AG04450 (cell line): Measurements from ENCODE around the gene NTNG1. TPM values are rescaled to one million over a fixed set of nuclear protein-coding genes. Genes with fewer than 3 reads are reported as not detected.

Experiments used
- CTCF ChIA-PET: fragments of 300-600, 350-600 bp; formaldehyde crosslinking; extraction: SDS; loops from one replicate; lab custom pipeline; 2022; ENCODE audit warnings: antibody characterized with exemption, inconsistent platforms; lab: Charles Lee
- POLR2A ChIA-PET: fragments of 350-600 bp; formaldehyde crosslinking; extraction: SDS; loops from one replicate; lab custom pipeline; 2021; ENCODE audit warnings: antibody characterized with exemption, inconsistent platforms; lab: Yijun Ruan, JAX
- DNase-seq: peaks from one replicate; pipeline ENCODE4 v3.0.0-alpha.2; 2011; ENCODE audit warnings: low read depth, low spot score
- H3K27ac ChIP-seq: one replicate; pipeline ENCODE4 v1.5.1; 2012; ENCODE audit warnings: low read depth, low read length, control low read depth
- H3K27me3 ChIP-seq: one replicate; pipeline ENCODE4 v1.6.0; 2012; ENCODE audit warnings: low read length; ENCODE audit not compliant: control insufficient read depth, insufficient read depth
- H3K4me3 ChIP-seq: 2 replicates; pipeline ENCODE4 v1.5.1; 2011; ENCODE audit warnings: mild to moderate bottlenecking, low read depth, low read length, control low read depth
- H3K9me3 ChIP-seq: 2 replicates; pipeline ENCODE4 v1.5.1; 2012; ENCODE audit warnings: low read length; ENCODE audit not compliant: control insufficient read depth, insufficient read depth
- polyA plus RNA-seq: library from polyadenylated mRNA; depleted of rRNA; stranded (reverse); fragments of >200 nt; gene quantifications from 2 replicates; pipeline ENCODE4 v1.2.3, GENCODE V29; 2011
- TF ChIP-seq, protein P1 (sequence below): IDR thresholded peaks from 2 replicates; pipeline ENCODE4 v1.5.1; 2011; ENCODE audit warnings: low read depth, low read length, control low read depth, inconsistent platforms

Gene NTNG1
- polyA plus RNA-seq, 1 experiment = 0.32 TPM

DNA sequence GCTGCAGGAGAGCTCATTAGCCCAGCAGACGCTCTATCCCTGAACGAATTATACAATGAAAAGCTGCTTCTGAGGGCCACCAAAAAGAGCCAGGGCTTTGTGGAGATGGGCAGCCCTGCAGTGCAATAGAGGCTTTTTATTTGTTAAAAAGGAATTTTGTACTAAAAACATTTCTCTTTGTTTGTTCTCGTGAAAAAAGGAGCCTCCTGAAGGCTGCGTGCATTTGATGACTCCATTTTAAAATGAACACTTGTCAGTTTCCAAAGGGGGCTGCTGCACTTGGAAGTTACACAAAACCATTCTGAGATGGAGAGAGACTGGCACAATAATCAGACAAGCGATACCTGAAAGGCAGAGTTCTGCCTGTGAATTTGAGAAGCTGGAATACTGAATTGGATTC is 202.8 kb downstream of the NTNG1 start:
- no peaks in the 10 kb centered on the region for H3K9me3 ChIP-seq
- no peaks in the 10 kb centered on the region for H3K27me3 ChIP-seq
- POLR2A ChIA-PET = no interaction called here
- DNase-seq = no peak
- no peak overlapping the region for H3K27ac ChIP-seq
- CTCF ChIA-PET = no interaction called here
- TF ChIP-seq, protein P1, sequence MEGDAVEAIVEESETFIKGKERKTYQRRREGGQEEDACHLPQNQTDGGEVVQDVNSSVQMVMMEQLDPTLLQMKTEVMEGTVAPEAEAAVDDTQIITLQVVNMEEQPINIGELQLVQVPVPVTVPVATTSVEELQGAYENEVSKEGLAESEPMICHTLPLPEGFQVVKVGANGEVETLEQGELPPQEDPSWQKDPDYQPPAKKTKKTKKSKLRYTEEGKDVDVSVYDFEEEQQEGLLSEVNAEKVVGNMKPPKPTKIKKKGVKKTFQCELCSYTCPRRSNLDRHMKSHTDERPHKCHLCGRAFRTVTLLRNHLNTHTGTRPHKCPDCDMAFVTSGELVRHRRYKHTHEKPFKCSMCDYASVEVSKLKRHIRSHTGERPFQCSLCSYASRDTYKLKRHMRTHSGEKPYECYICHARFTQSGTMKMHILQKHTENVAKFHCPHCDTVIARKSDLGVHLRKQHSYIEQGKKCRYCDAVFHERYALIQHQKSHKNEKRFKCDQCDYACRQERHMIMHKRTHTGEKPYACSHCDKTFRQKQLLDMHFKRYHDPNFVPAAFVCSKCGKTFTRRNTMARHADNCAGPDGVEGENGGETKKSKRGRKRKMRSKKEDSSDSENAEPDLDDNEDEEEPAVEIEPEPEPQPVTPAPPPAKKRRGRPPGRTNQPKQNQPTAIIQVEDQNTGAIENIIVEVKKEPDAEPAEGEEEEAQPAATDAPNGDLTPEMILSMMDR = no peak
- no peak overlapping the region for H3K4me3 ChIP-seq

DNA sequence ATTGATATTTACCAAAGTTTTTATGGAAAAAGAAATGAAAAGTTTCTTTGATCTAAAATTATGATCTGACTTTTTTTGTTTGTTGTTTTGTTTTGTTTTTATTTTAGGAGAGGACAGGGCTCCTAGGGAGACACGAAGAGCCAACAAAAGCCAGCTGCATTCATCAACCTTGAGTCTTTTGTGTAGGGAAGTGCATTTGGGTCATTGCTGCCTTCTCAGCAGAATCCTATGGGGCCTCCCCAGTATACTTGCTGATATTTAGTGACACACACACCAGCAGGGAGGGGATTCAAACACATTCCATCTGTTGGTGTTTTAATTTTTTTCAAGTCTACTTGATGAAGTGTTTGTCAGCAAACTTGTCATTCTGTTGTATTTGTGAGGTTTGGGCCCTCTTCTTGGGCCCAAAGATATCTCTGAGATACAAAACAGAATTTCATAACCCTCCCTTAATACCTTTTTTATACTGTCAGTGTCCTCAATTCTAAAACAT is 203.5 kb downstream of the NTNG1 start:
- DNase-seq = no peak
- TF ChIP-seq, protein P1 = no peak
- no peaks in the 10 kb centered on the region for H3K9me3 ChIP-seq
- H3K27ac ChIP-seq = no peak overlapping the region
- no peaks in the 10 kb centered on the region for H3K27me3 ChIP-seq
- H3K4me3 ChIP-seq = no peak overlapping the region
- ChIA-PET POLR2A (no interaction called here), CTCF (no interaction called here)

DNA sequence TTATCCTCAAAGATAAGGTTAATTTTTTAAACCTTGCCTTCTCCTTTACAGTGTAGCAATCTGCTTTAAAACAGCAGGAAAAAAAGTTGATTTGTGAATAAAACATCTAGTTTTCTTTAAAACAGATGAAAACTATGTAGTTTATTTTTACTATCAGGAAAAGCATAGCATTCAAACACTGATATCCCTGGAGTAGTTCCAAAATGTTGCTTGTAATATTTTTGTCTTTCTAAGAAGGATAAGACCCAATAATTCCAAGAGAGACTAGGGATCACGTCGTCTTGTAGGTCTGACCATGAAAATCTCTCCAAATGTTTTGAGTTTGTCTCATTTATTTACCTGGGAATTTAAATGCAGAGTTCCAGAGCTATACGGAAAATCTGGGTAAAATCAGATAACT is 204.0 kb downstream of the NTNG1 start:
- DNase-seq = no peak
- Histone ChIP-seq H3K4me3 (no peak overlapping the region), H3K27me3 (no peaks in the 10 kb centered on the region), H3K27ac (no peak overlapping the region), H3K9me3 (no peaks in the 10 kb centered on the region)
- TF ChIP-seq, protein P1 = no peak
- POLR2A ChIA-PET = no interaction called here
- CTCF ChIA-PET = no interaction called here

DNA sequence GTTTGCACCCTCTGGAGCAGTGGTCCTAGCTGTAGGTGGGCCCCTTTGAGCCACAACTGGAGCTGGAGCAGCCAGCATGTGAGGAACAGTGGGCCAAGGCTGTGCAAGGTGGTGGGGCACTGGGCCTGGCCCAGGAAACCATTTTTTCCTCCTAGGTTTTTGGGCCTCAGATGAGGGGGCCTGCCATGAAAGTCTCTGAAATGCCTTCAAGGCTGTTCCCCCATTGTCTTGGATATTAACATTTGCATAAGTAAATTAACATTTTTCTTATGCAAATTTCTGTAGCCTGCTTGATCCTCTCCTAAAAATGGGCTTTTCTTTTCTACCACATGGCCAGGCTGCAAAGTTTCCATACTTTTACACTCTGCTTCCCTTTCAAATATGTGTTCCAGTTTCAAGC is 212.0 kb downstream of the NTNG1 start:
- no peak for DNase-seq
- H3K27me3 ChIP-seq = no peaks in the 10 kb centered on the region
- H3K9me3 ChIP-seq = no peaks in the 10 kb centered on the region
- H3K27ac ChIP-seq = no peak overlapping the region
- H3K4me3 ChIP-seq = no peak overlapping the region
- ChIA-PET CTCF (no interaction called here), POLR2A (no interaction called here)
- TF ChIP-seq, protein P1 = no peak

DNA sequence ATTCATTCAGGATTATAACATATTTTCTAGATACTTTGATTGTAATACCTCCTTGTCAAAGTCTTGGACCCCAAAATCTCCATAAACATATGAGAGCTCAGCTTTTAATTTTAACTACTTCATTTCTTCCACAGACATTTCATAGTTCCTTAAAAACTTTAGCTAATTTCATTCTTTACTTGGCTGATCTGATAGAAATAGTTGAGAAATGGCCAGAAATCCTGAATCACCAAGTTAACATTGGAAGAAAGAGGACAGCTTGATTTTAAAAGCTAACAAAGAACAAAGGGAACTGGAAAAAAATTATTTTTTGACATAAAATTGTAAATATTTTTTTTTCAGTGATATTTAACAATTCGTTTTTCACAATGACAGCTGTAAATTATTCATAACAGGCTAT is 216.5 kb downstream of the NTNG1 start:
- CTCF ChIA-PET = no interaction called here
- Histone ChIP-seq H3K27ac (no peak overlapping the region), H3K9me3 (no peaks in the 10 kb centered on the region), H3K27me3 (no peaks in the 10 kb centered on the region), H3K4me3 (no peak overlapping the region)
- TF ChIP-seq, protein P1 = no peak
- no peak for DNase-seq
- POLR2A ChIA-PET = no interaction called here
